HL-60 (cell line): ENCODE data around the gene SEMA6B.

ENCODE experiments used
- DNase-seq, 2 experiments: peaks; one replicate each; pipeline ENCODE4 v3.0.0-alpha.2; 2010 to 2020; ENCODE audit warnings: low read depth in 1 of 2, low spot score in 1 of 2
- H3K27ac ChIP-seq: fragments of 250-450 bp; sonication (Bioruptor Pico); replicated peaks from 2 replicates; pipeline ENCODE4 v1.5.1; 2020; ENCODE audit warnings: mild to moderate bottlenecking, moderate library complexity
- H3K27me3 ChIP-seq: fragments of 250-450 bp; sonication (Bioruptor Pico); 2 replicates; pipeline ENCODE4 v1.5.1; 2021; ENCODE audit warnings: mild to moderate bottlenecking, moderate library complexity; ENCODE audit not compliant: insufficient read depth, poor library complexity, severe bottlenecking
- H3K4me3 ChIP-seq: replicated peaks from 2 replicates; pipeline ENCODE4 v1.5.1; 2011; ENCODE audit warnings: mild to moderate bottlenecking, control low read depth, low read length; ENCODE audit not compliant: insufficient read depth
- CTCF ChIP-seq: IDR thresholded peaks from one replicate; pipeline ENCODE4 v1.5.1; 2011; ENCODE audit warnings: low read length, control low read depth, inconsistent platforms; ENCODE audit not compliant: insufficient read depth
- GABPA ChIP-seq: IDR thresholded peaks from 2 replicates; pipeline ENCODE4 v1.6.1; 2012; ENCODE audit warnings: low read depth
- POLR2AphosphoS5 ChIP-seq: IDR thresholded peaks from 2 replicates; pipeline ENCODE4 v1.6.1; 2012; ENCODE audit warnings: low read depth
- REST ChIP-seq: IDR thresholded peaks from 2 replicates; pipeline ENCODE4 v1.6.1; 2012; ENCODE audit warnings: low read depth; ENCODE audit not compliant: insufficient replicate concordance
- SPI1 ChIP-seq: IDR thresholded peaks from 2 replicates; pipeline ENCODE4 v1.6.1; 2012; ENCODE audit warnings: low read depth, mild to moderate bottlenecking, borderline replicate concordance

SEMA6B gene

GRCh38 chr19:4499855-4500254, 59.6 kb downstream of the SEMA6B start:
- DNase-seq, result no peak

GRCh38 chr19:4499318-4499717, 60.2 kb downstream of the SEMA6B start:
- TF ChIP-seq SPI1 (no peak), CTCF (no peak), POLR2AphosphoS5 (no peak), GABPA (no peak), REST (no peak)
- no peak for DNase-seq
- Histone ChIP-seq H3K27me3 (no peaks in the 10 kb centered on the region), H3K27ac (no peak overlapping the region), H3K4me3 (no peak overlapping the region)

More at GRCh38 chr19:4499855-4500254, 59.6 kb downstream of the SEMA6B start:
- Histone ChIP-seq H3K27me3 (no peaks in the 10 kb centered on the region), H3K4me3 (no peak overlapping the region), H3K27ac (no peak overlapping the region)
- TF ChIP-seq GABPA (no peak), REST (no peak), CTCF (no peak), POLR2AphosphoS5 (no peak), SPI1 (no peak)

GRCh38 chr19:4498694-4499093, 60.8 kb downstream of the SEMA6B start:
- Histone ChIP-seq H3K27me3 (no peaks in the 10 kb centered on the region), H3K27ac (no peak overlapping the region), H3K4me3 (no peak overlapping the region)
- no peak for DNase-seq
- TF ChIP-seq SPI1, result no peak

- H3K27me3 ChIP-seq, result no peaks in the 10 kb centered on the region
- DNase-seq, result no peak
- TF ChIP-seq POLR2AphosphoS5, result no peak
- TF ChIP-seq GABPA, result no peak
- TF ChIP-seq SPI1, result no peak
- no peak for TF ChIP-seq REST
- TF ChIP-seq CTCF, result no peak
- H3K4me3 ChIP-seq, result no peak overlapping the region
- H3K27ac ChIP-seq, result no peak overlapping the region
Observed at GRCh38 chr19:4497770-4498389, 61.6 kb downstream of the SEMA6B start.
